Gastroesophageal sphincter (tissue), 3 donors: ENCODE results near the gene TMEM114.

Experiments
- CTCF ChIP-seq, 4 experiments: fragments of 200-600 bp in 2 of 4; fragments of 450-650 bp in 2 of 4; sonication (generic) in 1 of 4; IDR thresholded peaks; one replicate each; pipeline ENCODE4 v1.5.1; 2017 to 2019; ENCODE audit warnings: antibody characterized with exemption in 4 of 4, mild to moderate bottlenecking in 2 of 4, moderate library complexity in 2 of 4
- POLR2A ChIP-seq, 2 donors: fragments of 450-650 bp; IDR thresholded peaks; one replicate each; pipeline ENCODE4 v1.6.1; 2017; ENCODE audit warnings: antibody characterized with exemption in 2 of 2, mild to moderate bottlenecking in 2 of 2, moderate library complexity in 1 of 2
- POLR2AphosphoS5 ChIP-seq: sonication (generic); formaldehyde crosslinking; IDR thresholded peaks from one replicate; pipeline ENCODE4 v1.6.1; 2017; ENCODE audit warnings: antibody characterized with exemption

- TF ChIP-seq POLR2A (IDR thresholded peaks at IDR 0.05) (no peak), POLR2AphosphoS5 (no peak), CTCF (IDR thresholded peaks at IDR 0.05) (peak in 1 of 4 experiments; percentile 17)
Observed at GRCh38 chr16:8634991-8635736, 44.9 kb upstream of the TMEM114 start.
